IPS-NIHi7 (cell line): Measurements from ENCODE around the gene CTTNBP2NL.
"Not testable (repeated sequence)": the region's sequence is repeated elsewhere in the genome, so short reads cannot be mapped to it uniquely, and the experiment has no call there.

ENCODE experiments used
- DNase-seq: peaks from one replicate; pipeline ENCODE4 v3.0.0; 2012; ENCODE audit warnings: mixed read lengths; ENCODE audit errors: extremely low spot score

Gene CTTNBP2NL

DNA sequence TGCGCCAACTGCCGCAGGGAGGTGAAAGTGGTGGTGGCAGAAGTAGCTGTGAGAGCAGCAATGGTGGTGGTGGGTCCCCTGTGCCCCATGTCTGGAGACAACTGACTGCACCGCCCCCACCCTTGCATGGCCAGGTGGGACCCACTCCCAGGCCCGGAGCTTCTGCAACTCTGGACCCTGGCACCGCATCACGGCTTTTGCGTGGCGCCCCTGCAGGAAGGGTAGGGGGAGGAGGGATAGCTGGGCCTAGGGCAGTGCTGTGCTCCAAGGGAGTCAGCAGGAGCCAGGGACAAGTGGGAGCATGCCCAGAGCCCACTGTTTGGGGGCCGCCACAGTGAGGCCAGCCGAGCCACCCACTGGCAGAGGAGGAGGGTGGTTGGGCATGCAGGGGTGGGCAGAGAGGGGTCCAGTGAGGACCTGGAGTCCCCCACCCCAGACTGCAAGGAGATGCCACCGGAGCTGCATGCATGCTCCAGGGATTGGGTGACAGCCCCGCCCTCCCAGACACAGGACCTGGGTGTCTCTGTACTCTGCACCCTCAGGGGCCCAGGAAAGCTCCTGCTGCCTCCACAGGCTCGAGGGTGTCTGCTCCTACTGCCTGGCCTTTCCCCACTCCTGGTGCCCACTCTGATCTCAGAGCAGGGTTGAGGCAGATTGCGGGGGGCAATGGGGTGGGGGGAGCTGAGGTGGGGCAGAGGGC, 9.8 kb upstream of the CTTNBP2NL start:
- no peak for DNase-seq

DNA sequence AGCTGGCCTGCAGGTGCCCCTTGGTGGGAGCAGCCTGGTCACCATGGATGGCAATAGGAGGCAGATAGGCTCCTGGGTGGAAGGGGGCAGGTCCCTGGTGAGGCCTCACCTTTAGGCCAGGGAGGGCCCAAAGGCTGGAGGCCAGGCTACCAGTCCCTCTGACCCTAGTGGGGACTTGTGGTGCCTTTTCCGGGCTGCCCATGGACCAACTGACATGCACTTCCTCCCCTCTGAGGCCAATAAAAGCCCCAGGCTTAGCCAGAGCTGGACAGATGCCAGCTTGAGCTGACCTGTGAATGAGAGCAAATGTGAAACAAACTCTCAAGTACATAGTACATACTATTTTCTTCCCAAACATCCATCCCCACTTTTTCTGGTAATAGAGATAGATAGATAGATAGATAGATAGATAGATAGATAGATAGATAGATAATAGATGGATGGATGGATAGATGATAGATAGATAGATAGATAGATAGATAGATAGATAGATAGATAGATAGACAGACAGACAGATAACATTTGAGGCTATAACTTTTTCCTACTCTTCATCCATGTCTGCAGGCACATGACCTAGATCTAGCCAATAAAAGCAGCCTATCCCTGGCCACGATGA, 9.2 kb upstream of the CTTNBP2NL start:
- no peak for DNase-seq

DNA sequence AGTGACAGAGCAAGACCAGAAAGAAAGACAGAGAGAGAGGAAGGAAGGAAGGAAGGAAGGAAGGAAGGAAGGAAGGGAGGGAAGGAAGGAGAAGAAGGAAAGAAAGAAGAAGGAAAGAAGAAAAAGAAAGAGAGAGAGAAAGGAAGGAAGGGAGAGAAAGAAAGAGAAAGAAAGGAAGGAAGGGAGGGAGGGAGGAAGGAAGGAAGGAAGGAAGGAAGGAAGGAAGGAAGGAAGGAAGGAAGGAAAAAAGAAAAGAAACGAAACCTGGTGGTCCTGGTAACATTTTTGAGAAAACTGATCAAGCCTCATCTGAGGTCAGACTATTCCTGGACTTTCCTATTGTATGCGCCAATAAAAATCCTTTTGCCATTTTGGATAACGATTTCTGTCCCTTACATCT, 8.2 kb upstream of the CTTNBP2NL start:
- no peak for DNase-seq

DNA sequence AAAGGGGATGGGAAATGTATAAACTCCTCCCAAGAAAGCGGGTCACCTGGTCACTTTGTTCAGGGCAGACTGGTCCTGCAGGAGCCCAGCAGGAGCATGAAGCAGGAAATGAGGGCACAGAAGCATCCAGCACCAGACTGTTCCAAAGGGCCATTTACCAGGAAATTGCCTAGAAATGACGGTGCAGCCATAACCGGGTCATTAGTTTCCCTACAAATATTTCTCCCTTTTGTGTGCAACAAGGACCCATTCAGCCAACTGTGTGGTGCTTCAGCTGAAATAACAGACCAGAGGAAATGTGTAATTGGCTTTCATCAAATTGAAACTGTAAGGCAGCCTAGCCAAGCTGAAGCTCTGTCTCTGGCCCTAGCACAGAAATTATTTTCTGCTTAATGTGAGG, 7.6 kb upstream of the CTTNBP2NL start:
- DNase-seq: no peak

DNA sequence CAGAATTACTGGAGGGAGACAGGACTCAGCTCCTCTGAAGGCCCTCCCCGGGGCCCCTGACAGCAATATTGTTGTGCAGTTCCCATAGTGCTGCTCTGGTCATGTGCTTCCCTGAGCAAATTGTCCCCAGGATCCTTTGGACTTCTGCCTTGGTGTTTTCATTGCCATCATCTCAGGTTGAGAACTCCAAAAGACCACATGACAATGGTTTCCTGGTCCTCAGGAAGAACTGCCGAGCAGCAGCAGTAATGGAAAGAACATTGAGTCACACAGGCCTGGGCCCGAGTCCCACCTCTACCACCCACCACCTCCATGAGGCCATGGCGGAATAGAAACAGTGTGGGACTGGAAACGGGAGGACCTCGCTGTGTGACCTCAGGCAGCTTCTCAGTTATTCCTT, 6.3 kb upstream of the CTTNBP2NL start:
- no peak for DNase-seq

DNA sequence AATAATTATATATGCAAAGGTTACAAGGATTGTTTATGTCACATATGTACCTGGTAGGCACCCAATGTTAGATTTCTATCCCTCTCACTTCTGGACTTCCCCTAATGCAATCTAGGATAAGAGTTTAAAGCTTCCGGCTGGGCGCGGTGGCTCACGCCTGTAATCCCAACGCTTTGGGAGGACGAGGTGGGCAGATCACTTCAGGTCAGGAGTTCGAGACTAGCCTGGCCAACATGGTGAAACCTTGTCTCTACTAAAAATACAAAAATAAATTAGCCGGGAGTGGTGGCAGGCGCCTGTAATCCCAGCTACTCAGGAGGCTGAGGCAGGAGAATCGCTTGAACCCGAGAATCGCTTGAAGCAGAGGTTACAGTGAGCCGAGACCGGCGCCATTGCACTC, 5.7 kb upstream of the CTTNBP2NL start:
- not testable (repeated sequence) for DNase-seq

DNA sequence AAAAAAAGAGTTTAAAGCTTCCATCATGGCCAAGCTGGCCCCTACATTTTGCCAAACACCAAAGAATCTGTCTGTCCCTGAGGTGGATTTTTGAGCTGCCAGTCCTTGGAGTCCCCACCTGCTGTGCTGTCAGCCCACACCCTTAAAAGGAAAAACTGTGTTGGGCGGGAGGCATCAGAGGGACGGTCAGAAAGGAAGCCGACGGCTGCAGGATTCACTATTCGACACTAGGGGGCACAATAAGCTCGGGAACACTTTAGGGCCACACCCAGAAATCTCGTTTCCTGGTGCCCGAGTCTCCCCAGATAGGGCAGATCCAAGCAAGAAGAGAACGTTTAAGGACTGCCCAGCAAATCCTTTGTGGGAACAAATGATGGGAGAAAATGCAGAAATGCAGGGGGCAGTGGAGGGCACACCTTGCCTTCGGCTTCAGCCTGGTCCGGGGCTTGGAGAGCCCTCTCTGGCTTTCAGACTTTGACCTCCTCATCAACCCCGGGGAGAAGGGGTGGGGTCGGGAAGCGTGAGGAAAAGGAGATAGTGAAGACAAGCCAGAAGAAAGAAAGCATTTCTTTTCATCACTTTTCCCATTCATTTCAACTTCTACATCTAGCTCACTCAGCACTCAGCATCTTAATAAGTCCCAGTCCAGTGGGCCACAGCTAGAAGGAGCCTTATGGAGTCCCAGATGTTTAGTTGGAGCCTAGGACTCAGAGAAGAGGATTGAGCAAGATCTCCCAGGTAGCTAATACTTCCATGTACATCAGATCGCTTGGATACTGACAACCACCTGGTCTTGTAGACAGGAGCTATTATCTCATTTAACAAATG, 5.0 kb upstream of the CTTNBP2NL start:
- peak; percentile 90 for DNase-seq

DNA sequence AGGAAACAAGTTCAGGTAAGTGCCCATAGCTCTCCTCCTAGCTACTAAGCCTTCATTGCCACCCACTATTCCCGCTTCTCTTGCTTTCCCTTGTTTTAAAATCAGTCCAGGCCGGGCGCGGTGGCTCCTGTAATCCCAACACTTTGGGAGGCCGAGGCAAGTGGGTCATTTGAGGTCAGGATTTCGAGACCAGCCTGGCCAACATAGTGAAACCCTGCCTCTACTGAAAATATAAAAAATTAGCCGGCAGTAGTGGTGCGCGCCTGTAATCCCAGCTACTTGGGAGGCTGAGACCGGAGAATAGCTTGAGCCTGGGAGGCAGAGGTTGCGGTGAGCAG, 4.4 kb upstream of the CTTNBP2NL start:
- DNase-seq: no peak

DNA sequence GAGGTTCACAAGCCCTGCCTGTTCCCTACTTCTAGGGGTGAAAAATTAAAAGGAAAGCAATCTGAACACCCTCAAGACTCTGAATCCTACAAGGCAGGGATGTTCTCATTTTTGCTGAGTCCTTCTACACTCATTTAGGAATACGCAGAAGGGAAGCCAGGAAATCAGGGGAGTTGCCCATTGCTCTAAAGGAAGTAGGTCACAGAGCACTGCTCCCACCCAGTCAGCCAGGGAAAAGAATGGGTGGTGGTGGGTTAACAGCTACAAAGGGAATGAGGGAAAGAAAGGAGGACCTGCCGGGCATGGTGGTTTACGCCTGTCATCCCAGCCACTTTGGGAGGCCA, 2.4 kb upstream of the CTTNBP2NL start:
- DNase-seq: no peak

DNA sequence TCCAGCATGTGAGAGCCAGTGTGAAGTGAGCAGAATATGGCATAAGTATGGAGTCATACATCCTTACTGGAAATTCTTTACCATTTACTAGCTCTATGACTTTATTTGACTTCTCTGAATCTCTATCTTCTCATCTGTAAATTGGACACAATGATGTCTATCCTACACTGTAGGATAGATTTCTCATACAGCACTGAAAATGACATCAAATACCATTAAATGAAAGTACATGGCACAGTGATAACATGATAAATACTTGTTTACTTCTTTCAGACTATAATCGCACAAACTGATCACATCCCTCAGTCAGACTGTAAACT, 1.3 kb upstream of the CTTNBP2NL start:
- no peak for DNase-seq

DNA sequence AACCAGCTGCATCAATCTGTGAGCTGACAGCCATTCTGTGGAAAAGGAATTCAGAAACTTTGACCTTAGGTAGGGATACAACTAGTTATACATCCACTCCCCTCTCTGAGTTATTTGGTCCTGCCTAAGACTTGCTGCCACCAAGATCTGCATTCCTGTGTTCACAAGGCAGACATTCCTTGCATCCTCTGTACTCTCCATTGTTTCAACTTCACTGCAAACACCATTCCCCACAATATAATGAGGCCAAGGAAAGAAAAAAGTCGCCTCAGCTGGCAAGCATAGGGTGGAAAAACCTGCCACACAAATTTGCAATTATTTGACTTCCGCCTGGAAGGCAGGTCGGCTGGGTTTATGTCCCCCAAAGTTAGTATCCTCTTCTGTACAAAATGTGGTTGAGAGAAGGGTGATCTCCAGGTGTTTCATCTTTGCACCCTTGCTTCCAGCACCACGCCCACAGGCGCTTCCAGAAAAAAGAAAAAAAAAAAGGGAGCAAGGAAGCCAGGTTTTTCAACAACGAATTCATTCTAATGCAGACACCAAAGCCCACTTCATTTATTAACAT, 676 bp upstream of the CTTNBP2NL start:
- DNase-seq: no peak

DNA sequence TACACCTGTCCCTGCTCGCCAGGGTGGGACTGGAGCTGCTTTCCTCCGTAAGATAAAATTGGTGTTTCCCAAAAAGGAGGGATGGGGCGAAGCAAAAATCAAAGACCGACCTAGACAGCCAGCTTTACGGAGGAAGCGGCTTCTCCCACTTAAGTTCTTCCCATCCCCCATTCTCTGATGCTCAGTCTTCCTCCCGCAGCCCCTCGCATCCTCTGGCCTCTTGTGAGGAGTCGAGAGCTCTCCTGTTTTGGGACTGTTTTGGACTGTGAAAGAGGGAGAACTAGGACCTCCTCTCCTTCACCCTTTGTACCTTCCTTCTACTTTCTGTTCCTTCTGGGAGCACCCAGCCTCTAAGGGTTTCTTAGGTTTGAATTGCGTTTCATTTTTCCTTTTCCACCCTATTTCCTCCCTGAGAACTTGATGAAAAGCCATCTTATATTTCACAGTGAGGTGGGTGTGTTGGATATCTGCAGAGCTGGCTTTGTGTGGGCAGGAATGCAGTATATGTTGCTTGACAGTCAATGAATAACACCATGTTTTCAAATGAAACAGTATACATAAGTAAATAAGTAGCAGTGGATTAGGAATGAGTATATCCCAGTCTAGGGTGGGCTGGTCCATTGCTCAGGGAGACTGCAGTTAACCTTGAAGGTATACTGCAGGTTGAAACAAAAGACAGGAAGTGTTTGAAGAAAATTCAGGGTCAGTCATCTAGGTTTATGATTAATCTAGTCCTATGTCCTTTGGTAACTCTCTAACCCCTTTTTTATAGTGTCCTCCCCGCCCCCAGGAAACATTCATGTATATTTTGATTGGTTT, 848 bp downstream of the CTTNBP2NL start:
- DNase-seq: no peak

DNA sequence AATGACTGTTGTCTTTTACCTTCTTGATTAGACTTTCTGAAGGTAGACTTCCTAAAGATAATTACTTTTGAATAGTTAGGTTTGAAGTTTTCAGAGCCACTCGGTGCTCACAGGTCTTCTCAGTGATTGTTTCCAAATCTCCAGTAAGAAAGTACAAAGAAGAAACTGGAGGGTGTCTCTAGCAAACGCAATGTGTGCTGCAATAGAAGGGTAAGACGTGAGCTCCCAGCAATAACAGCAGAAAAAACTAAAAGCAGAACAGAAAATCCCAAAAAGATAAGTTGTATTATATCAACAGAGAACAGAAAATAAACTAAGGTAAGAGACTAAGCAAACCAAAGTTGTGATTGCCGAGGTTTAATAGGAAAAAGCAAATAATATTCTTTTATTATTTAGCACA, 1.8 kb downstream of the CTTNBP2NL start:
- DNase-seq: no peak

DNA sequence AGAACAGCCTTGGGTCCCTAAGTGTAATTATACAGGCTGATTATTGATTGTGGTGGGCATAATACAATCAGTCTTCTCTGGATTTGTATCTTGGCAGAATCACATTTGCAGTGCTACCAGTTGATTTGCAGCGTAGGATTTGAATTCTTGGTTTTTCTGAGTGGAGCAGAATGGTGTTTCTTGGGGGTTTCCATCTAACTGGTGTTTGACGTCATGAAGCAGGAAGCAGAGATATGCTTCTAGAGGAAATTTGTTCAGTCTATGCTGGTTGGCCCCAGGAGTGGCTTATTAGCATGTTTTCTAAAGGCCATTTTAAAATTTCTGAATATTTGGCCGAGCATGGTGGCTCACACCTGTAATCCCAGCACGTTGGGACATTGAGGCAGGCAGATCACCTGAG, 3.4 kb downstream of the CTTNBP2NL start:
- no peak for DNase-seq

DNA sequence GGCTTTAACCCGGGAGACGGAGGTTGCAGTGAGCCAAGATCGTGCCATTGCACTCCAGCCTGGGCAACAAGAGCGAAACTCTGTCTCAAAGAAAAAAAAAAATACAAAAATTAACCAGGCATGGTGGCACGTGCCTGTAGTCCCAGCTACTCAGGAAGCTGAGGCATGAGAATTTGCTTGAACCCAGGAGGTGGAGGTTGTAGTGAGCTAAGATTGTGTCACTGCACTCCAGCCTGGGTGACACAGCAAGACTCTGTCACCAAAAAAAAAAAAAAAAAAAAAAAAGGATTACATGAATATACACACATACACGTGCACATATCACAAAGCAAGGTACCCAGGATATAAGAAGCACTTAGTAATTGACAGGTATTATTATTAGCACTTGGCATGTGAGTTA, 4.7 kb downstream of the CTTNBP2NL start:
- DNase-seq: not testable (repeated sequence)

DNA sequence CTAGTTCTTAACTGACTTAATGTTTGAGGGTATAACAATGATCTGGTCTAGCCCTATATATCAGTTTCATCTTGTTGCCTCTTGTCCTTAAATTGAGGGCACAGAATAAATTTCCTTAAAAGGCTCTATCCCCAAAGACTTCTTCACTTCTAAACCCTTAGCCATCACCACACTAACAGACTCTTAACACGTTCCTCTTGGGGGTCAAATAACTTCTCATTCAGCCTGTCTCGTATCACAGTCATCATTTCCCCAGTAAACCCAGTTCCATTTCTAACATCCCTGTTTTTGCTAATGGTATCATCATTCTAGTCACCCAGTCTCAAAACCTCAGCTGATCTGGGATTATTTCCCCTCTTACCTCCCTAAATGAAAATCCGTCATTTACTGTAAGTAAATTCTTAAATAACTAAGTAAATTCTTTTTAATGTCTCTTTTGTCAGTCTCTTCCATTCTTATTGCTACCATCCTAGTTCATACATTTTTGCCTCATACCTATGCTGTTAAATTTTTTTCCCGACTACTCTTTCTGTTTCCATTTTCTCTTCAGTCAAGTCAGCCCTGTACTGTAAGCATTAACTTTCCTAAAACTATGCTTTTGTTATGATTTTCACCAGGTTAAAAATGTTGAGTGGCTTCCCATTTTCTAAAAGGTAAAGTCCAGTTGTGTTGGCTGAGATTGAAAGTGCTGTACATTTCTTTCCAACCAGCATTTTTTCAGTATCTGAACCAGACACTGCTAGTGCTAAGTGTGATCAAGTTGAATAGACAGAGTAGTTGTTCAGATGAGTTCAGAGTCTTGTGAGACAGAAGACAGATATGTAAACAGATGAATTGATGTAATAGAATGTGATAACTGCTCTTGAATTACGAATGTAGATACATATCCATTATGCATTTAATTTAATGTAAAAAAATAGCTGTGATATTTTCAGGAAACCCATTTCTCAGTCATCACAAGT, 6.9 kb downstream of the CTTNBP2NL start:
- DNase-seq: no peak

DNA sequence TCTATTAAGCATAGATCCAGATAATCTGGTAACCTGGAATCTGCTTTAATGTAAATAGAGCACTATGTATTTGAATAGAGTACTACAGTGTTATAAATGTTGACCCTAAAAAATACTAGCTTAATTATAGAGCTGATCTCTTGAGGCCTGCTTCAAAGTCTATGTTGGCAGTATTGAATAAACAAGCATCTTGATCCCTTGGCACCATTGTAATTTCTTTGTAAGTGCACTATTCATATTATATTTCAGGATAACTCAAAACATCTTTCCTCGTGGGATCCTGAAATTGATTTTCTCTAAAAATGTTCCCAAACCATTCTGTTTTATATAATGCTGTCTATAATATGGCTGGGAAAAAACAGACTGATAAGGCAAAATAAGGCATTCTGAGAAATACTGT, 10.8 kb downstream of the CTTNBP2NL start:
- no peak for DNase-seq

DNA sequence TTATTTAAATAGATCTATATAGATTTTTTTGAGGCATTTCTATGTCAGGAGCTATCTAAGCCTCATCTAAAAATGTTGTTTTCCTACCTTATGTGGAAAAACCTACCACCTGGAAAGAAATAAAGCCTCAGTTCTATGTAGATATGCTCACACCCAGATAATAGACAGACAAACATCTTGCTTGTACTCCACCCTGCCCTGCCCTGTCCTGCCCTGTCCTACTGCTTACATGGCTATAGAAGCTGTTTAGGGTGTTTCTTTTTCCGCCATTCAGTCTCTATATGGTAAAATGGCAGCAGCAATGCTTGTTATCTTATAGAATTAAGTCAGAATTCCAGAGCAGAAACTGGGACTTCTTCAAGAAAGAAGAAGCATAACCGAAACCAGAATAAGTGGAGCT, 13.4 kb downstream of the CTTNBP2NL start:
- no peak for DNase-seq

DNA sequence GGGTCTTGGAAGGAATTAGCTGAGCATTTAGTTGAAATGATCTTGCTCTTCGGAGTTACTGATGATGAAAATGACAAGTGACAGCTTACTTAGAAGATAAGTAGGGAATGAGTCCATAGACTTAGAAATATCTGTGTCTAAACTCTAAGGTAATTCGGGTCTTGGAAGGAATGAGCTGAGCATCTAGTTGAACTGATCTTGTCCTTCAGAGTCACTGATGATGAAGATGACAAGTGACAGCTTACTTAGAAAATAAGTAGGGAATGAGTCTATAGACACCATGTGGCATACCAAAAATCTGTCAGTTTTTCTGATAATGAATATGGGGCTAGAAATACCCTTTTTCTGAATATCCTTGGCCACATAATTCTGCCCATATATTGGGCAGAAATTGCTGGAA, 14.7 kb downstream of the CTTNBP2NL start:
- DNase-seq: no peak

DNA sequence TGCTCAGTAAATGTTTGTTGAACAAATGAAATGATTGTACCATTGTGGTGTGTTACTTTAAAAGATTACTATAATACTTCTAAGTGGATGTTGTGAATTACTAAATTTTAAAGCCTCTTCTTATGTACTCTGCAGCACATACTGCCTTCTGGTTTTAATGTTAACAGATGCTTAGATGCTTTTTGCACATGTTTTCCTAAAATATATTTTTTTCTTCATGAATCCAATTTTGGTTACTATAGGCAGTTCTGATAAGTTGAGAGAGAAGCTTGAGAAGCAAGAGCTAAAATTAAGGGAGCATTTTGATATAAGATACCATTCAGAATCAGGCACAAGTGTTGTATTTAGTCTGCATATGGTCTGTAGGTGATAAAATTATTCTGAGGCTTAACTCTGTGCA, 21.3 kb downstream of the CTTNBP2NL start:
- no peak for DNase-seq
